Kidney epithelial cell (primary cell): ENCODE results near the gene CEMP1. TPM values are rescaled to one million over a fixed set of nuclear protein-coding genes. Genes with fewer than 3 reads are reported as not detected.

Source experiments
- DNase-seq: peaks from one replicate; pipeline ENCODE4 v3.0.0-alpha.2; 2010; ENCODE audit warnings: low read depth
- H3K27me3 ChIP-seq: 2 replicates; pipeline ENCODE4 v1.6.0; 2011; ENCODE audit warnings: low read length; ENCODE audit not compliant: control insufficient read depth, insufficient read depth
- H3K36me3 ChIP-seq: 2 replicates; pipeline ENCODE4 v1.5.1; 2011; ENCODE audit warnings: low read length; ENCODE audit not compliant: control insufficient read depth, insufficient read depth
- H3K4me3 ChIP-seq: 2 replicates; pipeline ENCODE4 v1.5.1; 2011; ENCODE audit warnings: low read depth, mild to moderate bottlenecking, control low read depth, low read length
- CTCF ChIP-seq: IDR thresholded peaks from 2 replicates; pipeline ENCODE4 v1.5.1; 2011; ENCODE audit warnings: mild to moderate bottlenecking, moderate library complexity, low read length, control low read depth, inconsistent platforms; ENCODE audit not compliant: insufficient read depth, poor library complexity, severe bottlenecking
- total RNA-seq: library from RNA; depleted of rRNA; stranded (reverse); fragments of >200 nt; gene quantifications from 2 replicates; pipeline ENCODE4 v1.2.3, GENCODE V29; 2015

Gene CEMP1
- total RNA-seq, 1 donor from 2014 or later, result not detected

GRCh38 chr16:2527784-2528100, 3.5 kb downstream of the CEMP1 start:
- H3K27me3 ChIP-seq, result no peaks in the 10 kb centered on the region
- peaks cover 8% of the 10 kb centered on the region for H3K36me3 ChIP-seq
- TF ChIP-seq CTCF, result no peak
- H3K4me3 ChIP-seq, result no peak overlapping the region
- no peak for DNase-seq

GRCh38 chr16:2527071-2527783, 4.0 kb downstream of the CEMP1 start:
- TF ChIP-seq CTCF, result no peak
- DNase-seq, result no peak
- H3K36me3 ChIP-seq, result peaks cover 8% of the 10 kb centered on the region
- H3K27me3 ChIP-seq, result no peaks in the 10 kb centered on the region
- H3K4me3 ChIP-seq, result no peak overlapping the region

DNA sequence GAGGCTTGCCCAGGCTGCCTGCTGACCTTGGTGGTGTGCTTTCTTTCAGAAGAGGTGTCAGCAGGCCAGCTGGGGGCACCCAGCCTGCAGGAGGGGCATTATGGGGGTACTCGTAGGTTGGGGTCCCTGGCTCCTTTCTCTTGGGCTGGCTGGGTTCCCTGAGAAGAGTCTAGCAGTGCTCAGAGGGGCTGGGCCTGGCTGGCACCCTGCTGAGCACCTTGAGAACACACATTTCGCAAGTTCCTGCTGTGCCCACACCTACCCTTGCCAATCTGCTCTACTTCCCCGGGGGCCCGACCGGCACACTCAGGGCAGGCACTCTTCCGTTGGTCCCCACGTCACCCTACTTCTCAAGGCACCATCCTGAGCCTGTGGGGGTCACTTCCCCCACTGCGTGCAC, 5.1 kb downstream of the CEMP1 start:
- no peak for TF ChIP-seq CTCF
- H3K27me3 ChIP-seq, result no peaks in the 10 kb centered on the region
- no peak overlapping the region for H3K4me3 ChIP-seq
- peaks cover 11% of the 10 kb centered on the region for H3K36me3 ChIP-seq
- no peak for DNase-seq

GRCh38 chr16:2524339-2524938, 6.8 kb downstream of the CEMP1 start:
- DNase-seq, result no peak
- no peak for TF ChIP-seq CTCF
- no peaks in the 10 kb centered on the region for H3K27me3 ChIP-seq
- peaks cover 10% of the 10 kb centered on the region for H3K36me3 ChIP-seq
- no peak overlapping the region for H3K4me3 ChIP-seq

GRCh38 chr16:2523801-2524231, 7.4 kb downstream of the CEMP1 start:
- Histone ChIP-seq H3K27me3 (no peaks in the 10 kb centered on the region), H3K4me3 (no peak overlapping the region), H3K36me3 (peaks cover 9% of the 10 kb centered on the region)
- TF ChIP-seq CTCF, result no peak
- DNase-seq, result no peak
